ENCODE data around the gene KRTAP4-4.

- TF ChIP-seq EP300 (IDR thresholded peaks at IDR 0.05): no peak
- TF ChIP-seq, protein P1, sequence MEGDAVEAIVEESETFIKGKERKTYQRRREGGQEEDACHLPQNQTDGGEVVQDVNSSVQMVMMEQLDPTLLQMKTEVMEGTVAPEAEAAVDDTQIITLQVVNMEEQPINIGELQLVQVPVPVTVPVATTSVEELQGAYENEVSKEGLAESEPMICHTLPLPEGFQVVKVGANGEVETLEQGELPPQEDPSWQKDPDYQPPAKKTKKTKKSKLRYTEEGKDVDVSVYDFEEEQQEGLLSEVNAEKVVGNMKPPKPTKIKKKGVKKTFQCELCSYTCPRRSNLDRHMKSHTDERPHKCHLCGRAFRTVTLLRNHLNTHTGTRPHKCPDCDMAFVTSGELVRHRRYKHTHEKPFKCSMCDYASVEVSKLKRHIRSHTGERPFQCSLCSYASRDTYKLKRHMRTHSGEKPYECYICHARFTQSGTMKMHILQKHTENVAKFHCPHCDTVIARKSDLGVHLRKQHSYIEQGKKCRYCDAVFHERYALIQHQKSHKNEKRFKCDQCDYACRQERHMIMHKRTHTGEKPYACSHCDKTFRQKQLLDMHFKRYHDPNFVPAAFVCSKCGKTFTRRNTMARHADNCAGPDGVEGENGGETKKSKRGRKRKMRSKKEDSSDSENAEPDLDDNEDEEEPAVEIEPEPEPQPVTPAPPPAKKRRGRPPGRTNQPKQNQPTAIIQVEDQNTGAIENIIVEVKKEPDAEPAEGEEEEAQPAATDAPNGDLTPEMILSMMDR (IDR thresholded peaks at IDR 0.05): no peak
These were observed 35.5 kb upstream of the KRTAP4-4 start for GRCh38 chr17:41196068-41196467.
